HG02973 (cell line): ENCODE measurements around the gene HIVEP3.

Experiments used
- ATAC-seq: cut with Tn5 transposase; IDR thresholded peaks from one replicate; pipeline ENCODE4 v1.9.1; 2021; ENCODE audit warnings: moderate library complexity; ENCODE audit not compliant: unreplicated experiment

The HIVEP3 gene

GRCh38 chr1:41792485-41792770 is 126.3 kb downstream of the HIVEP3 start:
- no peak for ATAC-seq

GRCh38 chr1:41791667-41792484 is 126.8 kb downstream of the HIVEP3 start:
- ATAC-seq, result no peak

- ATAC-seq, result no peak
Measured at GRCh38 chr1:41790351-41790750, 128.4 kb downstream of the HIVEP3 start.

GRCh38 chr1:41789661-41790330 is 128.9 kb downstream of the HIVEP3 start:
- no peak for ATAC-seq

- no peak for ATAC-seq
Measured at GRCh38 chr1:41788427-41788826, 130.3 kb downstream of the HIVEP3 start.

- no peak for ATAC-seq
Measured at GRCh38 chr1:41784531-41785274, 134.0 kb downstream of the HIVEP3 start.

GRCh38 chr1:41783189-41783639 is 135.5 kb downstream of the HIVEP3 start:
- no peak for ATAC-seq

GRCh38 chr1:41780916-41781315 is 137.8 kb downstream of the HIVEP3 start:
- ATAC-seq, result no peak

- no peak for ATAC-seq
Measured at GRCh38 chr1:41780322-41780721, 138.4 kb downstream of the HIVEP3 start.

- ATAC-seq, result no peak
Measured at GRCh38 chr1:41779360-41779759, 139.4 kb downstream of the HIVEP3 start.

- no peak for ATAC-seq
Measured at GRCh38 chr1:41777695-41778094, 141.0 kb downstream of the HIVEP3 start.

- no peak for ATAC-seq
Measured at GRCh38 chr1:41776891-41777441, 141.8 kb downstream of the HIVEP3 start.

GRCh38 chr1:41775956-41776585 is 142.7 kb downstream of the HIVEP3 start:
- ATAC-seq, result no peak

- no peak for ATAC-seq
Measured at GRCh38 chr1:41774471-41774990, 144.2 kb downstream of the HIVEP3 start.

GRCh38 chr1:41773842-41774241 is 144.9 kb downstream of the HIVEP3 start:
- no peak for ATAC-seq

- no peak for ATAC-seq
Measured at GRCh38 chr1:41773144-41773591, 145.6 kb downstream of the HIVEP3 start.

- ATAC-seq, result no peak
Measured at GRCh38 chr1:41769068-41769467, 149.7 kb downstream of the HIVEP3 start.

- no peak for ATAC-seq
Measured at GRCh38 chr1:41768583-41768982, 150.1 kb downstream of the HIVEP3 start.

GRCh38 chr1:41767534-41768525 is 150.9 kb downstream of the HIVEP3 start:
- no peak for ATAC-seq

GRCh38 chr1:41766546-41766945 is 152.2 kb downstream of the HIVEP3 start:
- ATAC-seq, result no peak
